ENCODE data around the gene LRWD1. TPM values are rescaled to one million over a fixed set of nuclear protein-coding genes. Genes with fewer than 3 reads are reported as not detected.
"Not testable (repeated sequence)": the region's sequence is repeated elsewhere in the genome, so short reads cannot be mapped to it uniquely, and the experiment has no call there.

Gene LRWD1
- total and polyA plus RNA-seq, 2 of the 13 experiments (the other 11 are each of a cell fraction or from before 2014, with no cell fraction given): 8.5 to 16.3 TPM

GRCh38 chr7:102512642-102513221 lies 47.9 kb downstream of the LRWD1 start:
- WGBS (ENCODE audit: low lambda C conversion rate): 5% methylated on average over 5 of the region's 5 CpGs
- H3K4me3 ChIP-seq (replicated peaks in 1 of 3; ENCODE audit: insufficient read depth in 1 of 3, low read depth in 2 of 3, low read length in 3 of 3); CTCF ChIA-PET (ENCODE audit: low intra/inter-chr PET ratio, low total read pairs); H3K9ac ChIP-seq (ENCODE audit: insufficient read depth, low read depth, low read length); POLR2A ChIA-PET; H3K27me3 ChIP-seq (ENCODE audit: control insufficient read depth in 1 of 2, insufficient read depth in 2 of 2, low read length in 2 of 2); in situ Hi-C loops (cut with HindIII; ENCODE audit: extremely low pct_ligation_motif_present, low pct_unique_long_range_greater_than_20kb); BruUV-seq (replicated peaks); H3K36me3 ChIP-seq (replicated peaks in 1 of 2; ENCODE audit: control insufficient read depth in 1 of 2, insufficient read depth in 2 of 2, low read length in 2 of 2); H3K79me2 ChIP-seq (ENCODE audit: insufficient read depth, low read length); H3K27ac ChIP-seq (ENCODE audit: extremely low read length, insufficient read depth, low read length); intact Hi-C loops (cut with micrococcal nuclease; ENCODE audit: unreplicated experiment); H4K20me1 ChIP-seq (ENCODE audit: insufficient read depth, low read length); H3K4me1 ChIP-seq (ENCODE audit: insufficient read depth, low read length); FAIRE-seq; H2AFZ ChIP-seq (ENCODE audit: low read length); H3K9me3 ChIP-seq (ENCODE audit: low read length); H3K4me2 ChIP-seq (ENCODE audit: low read depth, low read length): not testable (repeated sequence)
- peak; percentile 5 for DNase-seq (ENCODE audit: low spot score)
- ATAC-seq: peak; percentile 2; the same call in 1 of the 3 replicates

- H3K4me2 ChIP-seq (ENCODE audit: low read depth, low read length); H3K9ac ChIP-seq (ENCODE audit: insufficient read depth, low read depth, low read length); CTCF ChIA-PET (ENCODE audit: low intra/inter-chr PET ratio, low total read pairs); H3K27me3 ChIP-seq (ENCODE audit: control insufficient read depth in 1 of 2, insufficient read depth in 2 of 2, low read length in 2 of 2); in situ Hi-C loops (cut with HindIII; ENCODE audit: extremely low pct_ligation_motif_present, low pct_unique_long_range_greater_than_20kb); FAIRE-seq; H3K9me3 ChIP-seq (ENCODE audit: low read length); H4K20me1 ChIP-seq (ENCODE audit: insufficient read depth, low read length); DNase-seq (ENCODE audit: low spot score); H3K27ac ChIP-seq (ENCODE audit: extremely low read length, insufficient read depth, low read length); H3K36me3 ChIP-seq (replicated peaks in 1 of 2; ENCODE audit: control insufficient read depth in 1 of 2, insufficient read depth in 2 of 2, low read length in 2 of 2); BruUV-seq (replicated peaks); H3K4me3 ChIP-seq (replicated peaks in 1 of 3; ENCODE audit: insufficient read depth in 1 of 3, low read depth in 2 of 3, low read length in 3 of 3); H3K79me2 ChIP-seq (ENCODE audit: insufficient read depth, low read length); POLR2A ChIA-PET; intact Hi-C loops (cut with micrococcal nuclease; ENCODE audit: unreplicated experiment); ATAC-seq; H3K4me1 ChIP-seq (ENCODE audit: insufficient read depth, low read length); H2AFZ ChIP-seq (ENCODE audit: low read length): not testable (repeated sequence)
- no CpG with 5 or more reads among the region's 15 CpGs for WGBS (ENCODE audit: low lambda C conversion rate)
Measured at GRCh38 chr7:102514881-102515721, 50.3 kb downstream of the LRWD1 start.

- H3K4me1 ChIP-seq (ENCODE audit: insufficient read depth, low read length); in situ Hi-C loops (cut with HindIII; ENCODE audit: extremely low pct_ligation_motif_present, low pct_unique_long_range_greater_than_20kb); H3K79me2 ChIP-seq (ENCODE audit: insufficient read depth, low read length); H3K9ac ChIP-seq (ENCODE audit: insufficient read depth, low read depth, low read length); intact Hi-C loops (cut with micrococcal nuclease; ENCODE audit: unreplicated experiment); DNase-seq (ENCODE audit: low spot score); H3K27ac ChIP-seq (ENCODE audit: extremely low read length, insufficient read depth, low read length); H3K4me3 ChIP-seq (replicated peaks in 1 of 3; ENCODE audit: insufficient read depth in 1 of 3, low read depth in 2 of 3, low read length in 3 of 3); POLR2A ChIA-PET; H3K27me3 ChIP-seq (ENCODE audit: control insufficient read depth in 1 of 2, insufficient read depth in 2 of 2, low read length in 2 of 2); BruUV-seq (replicated peaks); FAIRE-seq; H3K36me3 ChIP-seq (replicated peaks in 1 of 2; ENCODE audit: control insufficient read depth in 1 of 2, insufficient read depth in 2 of 2, low read length in 2 of 2); CTCF ChIA-PET (ENCODE audit: low intra/inter-chr PET ratio, low total read pairs); H2AFZ ChIP-seq (ENCODE audit: low read length); H3K4me2 ChIP-seq (ENCODE audit: low read depth, low read length); H3K9me3 ChIP-seq (ENCODE audit: low read length); H4K20me1 ChIP-seq (ENCODE audit: insufficient read depth, low read length): not testable (repeated sequence)
- WGBS (ENCODE audit: low lambda C conversion rate): no CpG with 5 or more reads among the region's 3 CpGs
- peak; percentile 28 for ATAC-seq
Measured at GRCh38 chr7:102515889-102516288, 51.1 kb downstream of the LRWD1 start.

- H3K36me3 ChIP-seq (replicated peaks in 1 of 2; ENCODE audit: control insufficient read depth in 1 of 2, insufficient read depth in 2 of 2, low read length in 2 of 2); POLR2A ChIA-PET; H3K4me3 ChIP-seq (replicated peaks in 1 of 3; ENCODE audit: insufficient read depth in 1 of 3, low read depth in 2 of 3, low read length in 3 of 3); H3K9me3 ChIP-seq (ENCODE audit: low read length); DNase-seq (ENCODE audit: low spot score); in situ Hi-C loops (cut with HindIII; ENCODE audit: extremely low pct_ligation_motif_present, low pct_unique_long_range_greater_than_20kb); FAIRE-seq; H2AFZ ChIP-seq (ENCODE audit: low read length); H3K27me3 ChIP-seq (ENCODE audit: control insufficient read depth in 1 of 2, insufficient read depth in 2 of 2, low read length in 2 of 2); H3K9ac ChIP-seq (ENCODE audit: insufficient read depth, low read depth, low read length); H3K27ac ChIP-seq (ENCODE audit: extremely low read length, insufficient read depth, low read length); intact Hi-C loops (cut with micrococcal nuclease; ENCODE audit: unreplicated experiment); H3K4me2 ChIP-seq (ENCODE audit: low read depth, low read length); CTCF ChIA-PET (ENCODE audit: low intra/inter-chr PET ratio, low total read pairs); BruUV-seq (replicated peaks); H3K4me1 ChIP-seq (ENCODE audit: insufficient read depth, low read length); H4K20me1 ChIP-seq (ENCODE audit: insufficient read depth, low read length); H3K79me2 ChIP-seq (ENCODE audit: insufficient read depth, low read length): not testable (repeated sequence)
- ATAC-seq: 0 out of 3 replicates have a peak, but pooled peaks have one; percentile 4
- no CpG with 5 or more reads among the region's 10 CpGs for WGBS (ENCODE audit: low lambda C conversion rate)
Measured at GRCh38 chr7:102516951-102517350, 52.2 kb downstream of the LRWD1 start.
